Skin of body (tissue), 2 donors: Measurements from ENCODE around the gene DSTN. TPM values are rescaled to one million over a fixed set of nuclear protein-coding genes. Genes with fewer than 3 reads are reported as not detected.
"Not testable (repeated sequence)": the region's sequence is repeated elsewhere in the genome, so short reads cannot be mapped to it uniquely, and the experiment has no call there.

ENCODE experiments used
- DNase-seq: peaks from one replicate; lab custom pipeline; 2025; lab: John Stamatoyannopoulos, UW
- total RNA-seq: library from RNA; depleted of rRNA; stranded (reverse); fragments of >200 nt; gene quantifications from one replicate; pipeline ENCODE4 v1.2.3, GENCODE V29; 2014

DSTN gene
- total RNA-seq, 1 donor from 2014 or later, result 140 TPM

- no peak for DNase-seq
These were observed 79.2 kb downstream of the DSTN start for GRCh38 chr20:17648791-17649730.

- DNase-seq, result no peak
These were observed 80.6 kb downstream of the DSTN start for GRCh38 chr20:17650301-17651128.

GRCh38 chr20:17651129-17651759, 81.4 kb downstream of the DSTN start:
- DNase-seq, result no peak

GRCh38 chr20:17651760-17652388, 82.0 kb downstream of the DSTN start:
- no peak for DNase-seq

- no peak for DNase-seq
These were observed 82.5 kb downstream of the DSTN start for GRCh38 chr20:17652411-17652810.

- no peak for DNase-seq
These were observed 84.2 kb downstream of the DSTN start for GRCh38 chr20:17653835-17654648.

- DNase-seq, result no peak
These were observed 84.9 kb downstream of the DSTN start for GRCh38 chr20:17654649-17655285.

- no peak for DNase-seq
These were observed 85.4 kb downstream of the DSTN start for GRCh38 chr20:17655286-17655651.

GRCh38 chr20:17655865-17656479, 86.1 kb downstream of the DSTN start:
- DNase-seq, result no peak

GRCh38 chr20:17657079-17657825, 87.4 kb downstream of the DSTN start:
- no peak for DNase-seq

GRCh38 chr20:17657898-17658647, 88.2 kb downstream of the DSTN start:
- no peak for DNase-seq

GRCh38 chr20:17658648-17658993, 88.7 kb downstream of the DSTN start:
- DNase-seq, result no peak

- not testable (repeated sequence) for DNase-seq
These were observed 89.5 kb downstream of the DSTN start for GRCh38 chr20:17659344-17659743.

Other genes starting within 250 kb of the DSTN start
- gene BFSP1, start 38.7 kb upstream of the DSTN start, total RNA-seq, result 1.3 TPM
- gene RRBP1, start 112.2 kb downstream of the DSTN start, total RNA-seq, result 118 TPM
- not detected for gene BANF2, start 129.9 kb downstream of the DSTN start, total RNA-seq